CD14-positive monocyte (primary cell): ENCODE results near the gene OBSCN. TPM values are rescaled to one million over a fixed set of nuclear protein-coding genes. Genes with fewer than 3 reads are reported as not detected.

Experiments used
- DNase-seq, 3 donors: peaks; one replicate each; pipeline ENCODE4 v3.0.0-alpha.2; 2011 to 2022
- H2AFZ ChIP-seq: 2 replicates; pipeline ENCODE4 v1.6.0; 2012; ENCODE audit warnings: mild to moderate bottlenecking, low read depth, low read length, inconsistent platforms; ENCODE audit not compliant: insufficient read depth, poor library complexity, severe bottlenecking
- H3K27ac ChIP-seq, 2 donors: 1 replicate in 1 of 2; 2 replicates in 1 of 2; pipeline ENCODE4 v1.5.1; 2012 to 2013; ENCODE audit warnings: low read length in 2 of 2, control low read depth in 1 of 2, inconsistent platforms in 1 of 2, low read depth in 1 of 2, mild to moderate bottlenecking in 1 of 2
- H3K27me3 ChIP-seq, 2 donors: one replicate each; pipeline versions ENCODE4 v1.6.0 to v1.6.1; 2011 to 2013; ENCODE audit warnings: low read length in 2 of 2; ENCODE audit not compliant: control insufficient read depth in 2 of 2, insufficient read depth in 2 of 2
- H3K36me3 ChIP-seq, 2 donors: replicated peaks in 1 of 2; 1 replicate in 1 of 2; 2 replicates in 1 of 2; pipeline versions ENCODE4 v1.5.1 to v1.6.1; 2012 to 2013; ENCODE audit warnings: low read length in 2 of 2, control low read depth in 1 of 2, inconsistent platforms in 1 of 2, mild to moderate bottlenecking in 1 of 2; ENCODE audit not compliant: insufficient read depth in 2 of 2, control insufficient read depth in 1 of 2
- H3K4me1 ChIP-seq, 2 donors: 1 replicate in 1 of 2; 2 replicates in 1 of 2; pipeline versions ENCODE4 v1.5.1 to v1.6.1; 2012 to 2013; ENCODE audit warnings: low read length in 2 of 2, control low read depth in 1 of 2, inconsistent platforms in 1 of 2, mild to moderate bottlenecking in 1 of 2, moderate library complexity in 1 of 2; ENCODE audit not compliant: insufficient read depth in 2 of 2, control insufficient read depth in 1 of 2
- H3K4me2 ChIP-seq: replicated peaks from 2 replicates; pipeline ENCODE3; 2012; ENCODE audit warnings: low read length, moderate library complexity, mild to moderate bottlenecking; ENCODE audit not compliant: poor library complexity, severe bottlenecking; ENCODE audit errors: extremely low read depth
- H3K4me3 ChIP-seq, 3 experiments: fragments of 200-600 bp in 1 of 3; sonication (generic) in 1 of 3; replicated peaks in 1 of 3; 1 replicate in 2 of 3; 2 replicates in 1 of 3; pipeline ENCODE4 v1.5.1; 2011 to 2013; ENCODE audit warnings: low read length in 3 of 3, mild to moderate bottlenecking in 3 of 3, control low read depth in 2 of 3, low read depth in 2 of 3, inconsistent platforms in 1 of 3, moderate library complexity in 1 of 3
- H3K79me2 ChIP-seq: 2 replicates; pipeline ENCODE4 v1.6.0; 2012; ENCODE audit warnings: mild to moderate bottlenecking, control low read depth, inconsistent platforms, low read length, moderate library complexity; ENCODE audit not compliant: insufficient read depth
- H3K9ac ChIP-seq: 2 replicates; pipeline ENCODE4 v1.6.0; 2017; ENCODE audit warnings: low read length, mild to moderate bottlenecking; ENCODE audit not compliant: insufficient read depth, poor library complexity, severe bottlenecking
- H3K9me3 ChIP-seq, 2 donors: replicated peaks in 1 of 2; 1 replicate in 1 of 2; 2 replicates in 1 of 2; pipeline versions ENCODE4 v1.5.1 to v1.6.1; 2012 to 2013; ENCODE audit warnings: low read length in 2 of 2, control low read depth in 1 of 2; ENCODE audit not compliant: control insufficient read depth in 1 of 2, insufficient read depth in 1 of 2
- H4K20me1 ChIP-seq: 2 replicates; pipeline ENCODE4 v1.6.0; 2012; ENCODE audit warnings: mild to moderate bottlenecking, low read length, control low read depth, moderate library complexity; ENCODE audit not compliant: insufficient read depth
- H3K27ac Mint-ChIP-seq, 7 donors: one replicate each; pipeline ENCODE4 v1.8.0; 2020; ENCODE audit warnings: mild to moderate bottlenecking in 7 of 7, mixed read lengths in 7 of 7, moderate library complexity in 6 of 7, inconsistent platforms in 2 of 7
- H3K27me3 Mint-ChIP-seq, 3 donors: one replicate each; pipeline ENCODE4 v1.8.0; 2021 to 2022; ENCODE audit warnings: low read depth in 3 of 3, mild to moderate bottlenecking in 3 of 3, mixed read lengths in 3 of 3, moderate library complexity in 3 of 3, inconsistent platforms in 1 of 3
- H3K36me3 Mint-ChIP-seq, 2 donors: one replicate each; pipeline ENCODE4 v1.8.0; 2020; ENCODE audit warnings: mixed read lengths in 2 of 2, inconsistent platforms in 1 of 2, mild to moderate bottlenecking in 1 of 2
- H3K4me1 Mint-ChIP-seq: one replicate; pipeline ENCODE4 v1.8.0; 2020; ENCODE audit warnings: mild to moderate bottlenecking, mixed read lengths
- H3K4me3 Mint-ChIP-seq, 2 donors: one replicate each; pipeline ENCODE4 v1.8.0; 2020; ENCODE audit warnings: mild to moderate bottlenecking in 2 of 2, mixed read lengths in 2 of 2, moderate library complexity in 1 of 2
- H3K9me3 Mint-ChIP-seq, 7 donors: one replicate each; pipeline ENCODE4 v1.8.0; 2020 to 2022; ENCODE audit warnings: mixed read lengths in 7 of 7, mild to moderate bottlenecking in 6 of 7, moderate library complexity in 6 of 7, inconsistent platforms in 2 of 7
- WGBS: methylation state at CpG from one replicate; pipeline ENCODE4 v1.1.5; 2013; ENCODE audit warnings: missing lambda C conversion rate; ENCODE audit not compliant: insufficient coverage; 5-methylcytosine and 5-hydroxymethylcytosine counted together
- intact Hi-C, 2 donors: fragments of 100-400 bp; cut with micrococcal nuclease; formaldehyde crosslinking; loops; one replicate each; pipeline versions ENCODE4 v1.15.0 to v1.15.1; 2023
- polyA plus RNA-seq, 3 donors: library from polyadenylated mRNA; depleted of rRNA in 1 of 3; unstranded in 2 of 3; stranded (reverse) in 1 of 3; fragments of 300-500 nt in 2 of 3; fragments of >200 nt in 1 of 3; fragmentation: Illumina TruSeq in 2 of 3; gene quantifications; 1 replicate in 2 of 3; 2 replicates in 1 of 3; pipeline ENCODE4 v1.2.3, GENCODE V29; 2012 to 2021
- TF ChIP-seq, protein P1 (sequence below): fragments of 200-600 bp; IDR thresholded peaks from one replicate; pipeline ENCODE4 v1.8.0; 2022; ENCODE audit warnings: antibody characterized with exemption, mild to moderate bottlenecking

The OBSCN gene
- polyA plus RNA-seq, 3 donors = 0.57 to 1.5 (median 0.76) TPM

DNA sequence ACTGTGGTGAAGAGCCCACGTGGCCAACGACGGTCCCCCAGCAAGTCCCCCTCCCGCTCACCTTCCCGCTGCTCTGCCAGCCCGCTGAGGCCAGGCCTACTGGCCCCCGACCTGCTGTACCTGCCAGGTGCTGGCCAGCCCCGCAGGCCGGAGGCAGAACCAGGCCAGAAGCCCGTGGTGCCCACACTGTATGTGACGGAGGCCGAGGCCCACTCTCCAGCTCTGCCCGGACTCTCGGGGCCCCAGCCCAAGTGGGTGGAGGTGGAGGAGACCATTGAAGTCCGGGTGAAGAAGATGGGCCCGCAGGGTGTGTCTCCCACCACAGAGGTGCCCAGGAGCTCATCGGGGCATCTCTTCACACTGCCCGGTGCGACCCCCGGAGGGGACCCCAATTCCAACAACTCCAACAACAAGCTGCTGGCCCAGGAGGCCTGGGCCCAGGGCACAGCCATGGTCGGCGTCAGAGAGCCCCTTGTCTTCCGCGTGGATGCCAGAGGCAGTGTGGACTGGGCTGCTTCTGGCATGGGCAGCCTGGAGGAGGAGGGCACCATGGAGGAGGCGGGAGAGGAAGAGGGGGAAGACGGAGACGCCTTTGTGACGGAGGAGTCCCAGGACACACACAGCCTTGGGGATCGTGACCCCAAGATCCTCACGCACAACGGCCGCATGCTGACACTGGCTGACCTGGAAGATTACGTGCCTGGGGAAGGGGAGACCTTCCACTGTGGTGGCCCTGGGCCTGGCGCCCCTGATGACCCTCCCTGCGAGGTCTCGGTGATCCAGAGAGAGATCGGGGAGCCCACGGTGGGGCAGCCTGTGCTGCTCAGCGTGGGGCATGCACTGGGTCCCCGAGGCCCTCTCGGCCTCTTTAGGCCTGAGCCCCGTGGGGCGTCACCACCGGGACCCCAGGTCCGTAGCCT, 152.0 kb downstream of the OBSCN start:
- Histone ChIP-seq H3K9ac (no peak overlapping the region), H3K36me3 (no peaks in the 10 kb centered on the region), H3K27ac (no peak overlapping the region), H3K4me1 (no peaks in the 10 kb centered on the region), H2AFZ (no peak overlapping the region), H3K79me2 (no peaks in the 10 kb centered on the region), H3K9me3 (no peaks in the 10 kb centered on the region), H3K27me3 (no peaks in the 10 kb centered on the region), H3K4me3 (no peak overlapping the region), H4K20me1 (no peaks in the 10 kb centered on the region), H3K4me2 (no peak overlapping the region)
- H3K9me3 Mint-ChIP-seq = no peaks in the 10 kb centered on the region
- TF ChIP-seq, protein P1, sequence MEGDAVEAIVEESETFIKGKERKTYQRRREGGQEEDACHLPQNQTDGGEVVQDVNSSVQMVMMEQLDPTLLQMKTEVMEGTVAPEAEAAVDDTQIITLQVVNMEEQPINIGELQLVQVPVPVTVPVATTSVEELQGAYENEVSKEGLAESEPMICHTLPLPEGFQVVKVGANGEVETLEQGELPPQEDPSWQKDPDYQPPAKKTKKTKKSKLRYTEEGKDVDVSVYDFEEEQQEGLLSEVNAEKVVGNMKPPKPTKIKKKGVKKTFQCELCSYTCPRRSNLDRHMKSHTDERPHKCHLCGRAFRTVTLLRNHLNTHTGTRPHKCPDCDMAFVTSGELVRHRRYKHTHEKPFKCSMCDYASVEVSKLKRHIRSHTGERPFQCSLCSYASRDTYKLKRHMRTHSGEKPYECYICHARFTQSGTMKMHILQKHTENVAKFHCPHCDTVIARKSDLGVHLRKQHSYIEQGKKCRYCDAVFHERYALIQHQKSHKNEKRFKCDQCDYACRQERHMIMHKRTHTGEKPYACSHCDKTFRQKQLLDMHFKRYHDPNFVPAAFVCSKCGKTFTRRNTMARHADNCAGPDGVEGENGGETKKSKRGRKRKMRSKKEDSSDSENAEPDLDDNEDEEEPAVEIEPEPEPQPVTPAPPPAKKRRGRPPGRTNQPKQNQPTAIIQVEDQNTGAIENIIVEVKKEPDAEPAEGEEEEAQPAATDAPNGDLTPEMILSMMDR = no peak
- intact Hi-C loops = loop anchor here in 1 of 2 donors (10.0 kb wide), 1 partner anchor 335 kb away; no protein-coding TSS in a partner anchor
- H3K27ac Mint-ChIP-seq = no peak overlapping the region
- peaks cover 0 to 4% (median 1%) of the 10 kb centered on the region in 3 donors for H3K27me3 Mint-ChIP-seq
- no peak for DNase-seq
- H3K4me3 Mint-ChIP-seq = no peak overlapping the region
- WGBS = 91% methylated on average over 30 of the region's 45 CpGs
- H3K36me3 Mint-ChIP-seq = no peaks in the 10 kb centered on the region
- no peaks in the 10 kb centered on the region for H3K4me1 Mint-ChIP-seq

DNA sequence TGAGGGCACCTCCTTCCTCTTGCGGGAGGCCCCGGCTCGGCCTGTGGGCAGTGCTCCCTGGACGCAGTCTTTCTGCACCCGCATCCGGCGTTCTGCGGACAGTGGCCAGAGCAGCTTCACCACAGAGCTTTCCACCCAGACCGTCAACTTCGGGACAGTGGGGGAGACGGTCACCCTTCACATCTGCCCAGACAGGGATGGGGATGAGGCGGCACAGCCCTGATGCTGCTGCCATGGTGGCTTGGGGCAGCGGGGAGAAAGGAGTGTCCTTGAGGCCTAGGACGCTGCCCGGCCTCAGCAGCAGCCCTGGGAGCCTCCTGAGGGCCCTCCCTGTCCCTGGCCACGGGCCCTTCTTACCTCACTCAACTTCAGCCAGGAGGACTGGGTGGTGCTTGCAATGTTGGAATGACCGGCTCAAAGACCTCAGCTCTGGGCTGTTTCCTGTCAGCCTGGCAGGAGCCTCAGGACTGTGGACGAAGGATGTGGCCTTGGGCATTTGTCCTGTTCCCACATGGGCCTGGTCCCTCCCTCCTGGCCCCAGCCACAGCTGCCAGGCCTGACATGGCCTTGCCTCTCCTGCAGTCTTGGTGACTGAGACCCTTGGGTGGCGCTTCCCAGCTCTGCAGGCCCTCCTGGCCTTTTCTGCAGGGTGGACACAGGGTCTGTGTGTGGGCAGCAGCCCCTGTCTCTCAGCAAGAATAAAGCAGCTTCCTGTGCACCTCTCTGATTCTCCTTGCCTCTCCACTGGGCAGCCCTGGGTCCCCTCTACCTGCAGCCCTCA, 152.9 kb downstream of the OBSCN start:
- Mint-ChIP-seq H3K36me3 (no peaks in the 10 kb centered on the region), H3K4me1 (no peaks in the 10 kb centered on the region), H3K27me3 (peaks cover 0 to 4% (median 1%) of the 10 kb centered on the region in 3 donors), H3K27ac (peak overlapping the region in 1 of 7 donors; percentile 55), H3K9me3 (no peaks in the 10 kb centered on the region), H3K4me3 (no peak overlapping the region)
- Histone ChIP-seq H3K4me1 (no peaks in the 10 kb centered on the region), H3K36me3 (no peaks in the 10 kb centered on the region), H2AFZ (no peak overlapping the region), H3K27ac (no peak overlapping the region), H4K20me1 (no peaks in the 10 kb centered on the region), H3K79me2 (no peaks in the 10 kb centered on the region), H3K9me3 (no peaks in the 10 kb centered on the region), H3K9ac (no peak overlapping the region), H3K27me3 (no peaks in the 10 kb centered on the region), H3K4me3 (no peak overlapping the region), H3K4me2 (no peak overlapping the region)
- TF ChIP-seq, protein P1 = no peak
- 97% methylated on average over 13 of the region's 19 CpGs for WGBS
- DNase-seq = no peak
- intact Hi-C loops = loop anchor here in 1 of 2 donors (10.0 kb wide), 1 partner anchor 336 kb away; no protein-coding TSS in a partner anchor
